CD8-positive, alpha-beta memory T cell (primary cell): ENCODE data around the gene TUBG1. TPM values are rescaled to one million over a fixed set of nuclear protein-coding genes. Genes with fewer than 3 reads are reported as not detected.
"Not testable (repeated sequence)": the region's sequence is repeated elsewhere in the genome, so short reads cannot be mapped to it uniquely, and the experiment has no call there.

Experiments used
- CTCF ChIA-PET: fragments of 350-600 bp; sonication (Branson Sonifier 250); formaldehyde crosslinking; loops from one replicate; lab custom pipeline; 2021; ENCODE audit warnings: antibody characterized with exemption; lab: Charles Lee
- POLR2A ChIA-PET: fragments of 350-600 bp; sonication (Branson Sonifier 250); formaldehyde crosslinking; loops from one replicate; lab custom pipeline; 2021; ENCODE audit warnings: antibody characterized with exemption; lab: Charles Lee
- DNase-seq, 5 donors: peaks; one replicate each; pipeline versions ENCODE4 v3.0.0 to v3.0.0-alpha.2; 2020 to 2022; ENCODE audit warnings: mixed read lengths in 1 of 5
- H3K27ac ChIP-seq: one replicate; pipeline ENCODE4 v1.7.0; 2013; ENCODE audit warnings: low read depth, mild to moderate bottlenecking, low read length, moderate library complexity
- H3K27me3 ChIP-seq: 2 replicates; pipeline ENCODE4 v1.7.0; 2013; ENCODE audit warnings: low read length, mild to moderate bottlenecking; ENCODE audit not compliant: insufficient read depth, poor library complexity, severe bottlenecking
- H3K36me3 ChIP-seq: 2 replicates; pipeline ENCODE4 v1.7.0; 2013; ENCODE audit warnings: mild to moderate bottlenecking, low read length, moderate library complexity; ENCODE audit not compliant: insufficient read depth
- H3K4me1 ChIP-seq: 2 replicates; pipeline ENCODE4 v1.7.0; 2013; ENCODE audit warnings: mild to moderate bottlenecking, low read length, moderate library complexity; ENCODE audit not compliant: insufficient read depth
- H3K4me3 ChIP-seq: 2 replicates; pipeline ENCODE4 v1.7.0; 2013; ENCODE audit warnings: mild to moderate bottlenecking, low read length
- H3K9me3 ChIP-seq: 2 replicates; pipeline ENCODE4 v1.7.0; 2013; ENCODE audit warnings: mild to moderate bottlenecking, low read length
- H3K27ac Mint-ChIP-seq, 8 donors: one replicate each; pipeline ENCODE4 v1.8.0; 2020 to 2021; ENCODE audit warnings: mixed read lengths in 8 of 8, mild to moderate bottlenecking in 6 of 8, inconsistent platforms in 3 of 8, moderate library complexity in 3 of 8
- H3K27me3 Mint-ChIP-seq, 2 donors: one replicate each; pipeline ENCODE4 v1.8.0; 2020 to 2021; ENCODE audit warnings: mixed read lengths in 2 of 2, mild to moderate bottlenecking in 1 of 2, moderate library complexity in 1 of 2
- H3K36me3 Mint-ChIP-seq, 3 donors: one replicate each; pipeline ENCODE4 v1.8.0; 2020 to 2021; ENCODE audit warnings: mixed read lengths in 3 of 3, inconsistent platforms in 1 of 3, mild to moderate bottlenecking in 1 of 3
- H3K4me1 Mint-ChIP-seq, 3 donors: one replicate each; pipeline ENCODE4 v1.8.0; 2020 to 2021; ENCODE audit warnings: mixed read lengths in 3 of 3, inconsistent platforms in 1 of 3, mild to moderate bottlenecking in 1 of 3
- H3K4me3 Mint-ChIP-seq, 7 donors: one replicate each; pipeline ENCODE4 v1.8.0; 2020 to 2021; ENCODE audit warnings: mixed read lengths in 7 of 7, mild to moderate bottlenecking in 6 of 7, moderate library complexity in 4 of 7, inconsistent platforms in 2 of 7
- H3K9me3 Mint-ChIP-seq, 5 donors: one replicate each; pipeline ENCODE4 v1.8.0; 2020 to 2022; ENCODE audit warnings: mixed read lengths in 5 of 5, mild to moderate bottlenecking in 3 of 5, moderate library complexity in 2 of 5, inconsistent platforms in 1 of 5
- polyA plus RNA-seq: library from polyadenylated mRNA; unstranded; fragments of 300-500 nt; fragmentation: Illumina TruSeq; gene quantifications from one replicate; pipeline ENCODE4 v1.2.3, GENCODE V29; 2021
- total RNA-seq, 2 experiments: library from RNA; stranded (reverse); gene quantifications; one replicate each; pipeline ENCODE4 v1.2.3, GENCODE V29; 2021

TUBG1 gene
- total and polyA plus RNA-seq, 3 experiments from 2014 or later: 11.1 to 119 (median 112) TPM

- Histone ChIP-seq H3K27ac (no peak overlapping the region), H3K36me3 (no peaks in the 10 kb centered on the region), H3K4me1 (peaks cover 15% of the 10 kb centered on the region), H3K4me3 (no peak overlapping the region), H3K9me3 (no peaks in the 10 kb centered on the region), H3K27me3 (no peaks in the 10 kb centered on the region)
- H3K9me3 Mint-ChIP-seq: no peaks in the 10 kb centered on the region
- H3K4me1 Mint-ChIP-seq: peaks cover 27 to 45% (median 39%) of the 10 kb centered on the region in 3 donors
- H3K36me3 Mint-ChIP-seq: peaks cover 3 to 50% (median 6%) of the 10 kb centered on the region in 3 donors
- peak overlapping the region in 1 of 7 donors; percentile 15 for H3K4me3 Mint-ChIP-seq
- CTCF ChIA-PET: no interaction called here
- H3K27me3 Mint-ChIP-seq: no peaks in the 10 kb centered on the region
- POLR2A ChIA-PET: interaction anchor here (0.7 kb wide), 1 partner anchor 129 kb away, joined by 3 read pairs; no protein-coding TSS in a partner anchor
- DNase-seq: no peak
- peak overlapping the region in 3 of 8 donors; percentile 26 to 60 (median 43) for H3K27ac Mint-ChIP-seq
These were observed 10.6 kb upstream of the TUBG1 start for GRCh38 chr17:42598905-42599304.

GRCh38 chr17:42603318-42603717 is 6.2 kb upstream of the TUBG1 start:
- DNase-seq: no peak
- peak overlapping the region in 2 of 7 donors; percentile 23 to 71 for H3K4me3 Mint-ChIP-seq
- CTCF ChIA-PET: no interaction called here
- H3K9me3 ChIP-seq: no peaks in the 10 kb centered on the region
- peaks cover 0 to 58% (median 10%) of the 10 kb centered on the region in 3 donors for H3K36me3 Mint-ChIP-seq
- H3K27me3 Mint-ChIP-seq: no peaks in the 10 kb centered on the region
- H3K4me3 ChIP-seq: no peak overlapping the region
- H3K4me1 Mint-ChIP-seq: peaks cover 58 to 80% (median 74%) of the 10 kb centered on the region in 3 donors
- H3K4me1 ChIP-seq: peaks cover 57% of the 10 kb centered on the region
- H3K27me3 ChIP-seq: no peaks in the 10 kb centered on the region
- POLR2A ChIA-PET: no interaction called here
- H3K27ac Mint-ChIP-seq: peak overlapping the region in 4 of 8 donors; percentile 1 to 55 (median 47)
- H3K36me3 ChIP-seq: peaks cover 7% of the 10 kb centered on the region
- H3K9me3 Mint-ChIP-seq: no peaks in the 10 kb centered on the region
- no peak overlapping the region for H3K27ac ChIP-seq

DNA sequence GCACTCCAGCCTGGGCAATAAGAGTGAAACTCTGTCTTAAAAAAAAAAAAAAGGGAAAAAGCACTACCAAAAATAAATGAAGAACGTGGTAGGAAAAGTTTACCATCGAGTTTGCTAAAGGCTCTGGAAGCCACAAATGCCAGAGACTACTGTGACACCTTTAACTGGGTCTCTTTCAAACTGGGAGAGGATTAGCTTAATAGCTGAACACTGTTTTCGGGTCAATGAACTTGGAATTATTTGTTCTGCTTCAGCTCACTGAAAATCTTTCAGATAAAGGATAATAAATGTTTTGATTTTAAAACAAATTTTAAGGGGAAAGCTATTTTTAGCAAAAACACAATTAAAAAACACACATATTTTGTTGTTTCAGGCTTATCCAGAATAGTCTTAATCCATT is 1.7 kb upstream of the TUBG1 start:
- POLR2A ChIA-PET: interaction anchor here (0.5 to 1.3 kb wide), 7 partner anchors 11 to 525 kb away, joined by 3 to 6 read pairs (median 3); no protein-coding TSS in a partner anchor

DNA sequence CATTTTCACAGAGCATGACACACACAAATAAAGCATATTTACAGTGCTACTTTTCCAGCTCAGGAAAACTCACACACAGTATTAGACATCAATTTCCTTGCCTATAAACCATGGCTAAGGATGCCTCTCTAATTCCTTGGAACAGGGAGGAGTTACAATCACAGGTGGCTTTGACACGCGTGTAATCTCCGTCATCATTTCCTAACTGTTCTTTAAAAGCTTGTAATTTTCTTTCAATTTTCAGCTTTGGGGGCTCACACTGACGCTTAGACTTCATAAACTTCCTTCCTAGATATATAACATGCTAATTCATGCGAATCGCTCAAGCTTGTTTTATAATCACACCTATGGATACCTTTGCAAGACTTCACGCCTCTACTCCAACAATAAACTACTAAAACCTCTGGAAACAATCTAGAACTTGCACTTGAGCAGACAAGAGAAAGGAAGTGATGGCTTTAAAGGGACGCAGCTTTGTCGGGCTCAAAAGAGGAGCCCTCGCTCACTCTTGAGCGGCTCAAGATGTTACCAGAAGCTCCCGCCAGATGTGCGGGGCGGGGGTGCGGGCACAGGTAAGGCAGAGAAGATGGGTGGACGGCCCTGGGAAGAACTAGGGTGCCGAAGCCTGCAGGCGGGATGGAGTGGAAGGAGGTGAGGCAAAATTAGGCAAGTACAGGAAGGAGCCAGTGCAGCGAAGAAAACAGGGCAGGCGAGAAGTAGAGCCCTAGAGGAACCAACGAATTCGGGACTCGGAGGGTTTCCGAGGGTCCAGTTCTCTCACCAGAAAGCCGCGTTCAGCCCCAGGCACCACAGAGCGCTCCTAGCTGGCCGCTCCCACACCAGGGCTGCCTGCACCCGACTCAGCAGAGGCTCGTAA is 940 bp upstream of the TUBG1 start:
- Mint-ChIP-seq H3K4me1 (peaks cover 47 to 60% (median 60%) of the 10 kb centered on the region in 3 donors), H3K9me3 (peaks cover 0 to 1% (median 0%) of the 10 kb centered on the region in 5 donors), H3K36me3 (peaks cover under 1 to 56% (median 10%) of the 10 kb centered on the region in 3 donors), H3K27me3 (no peaks in the 10 kb centered on the region), H3K4me3 (peak overlapping the region; percentile 99 to 100 (median 99)), H3K27ac (peak overlapping the region; percentile 96 to 100 (median 98))
- peaks cover 15% of the 10 kb centered on the region for H3K36me3 ChIP-seq
- ChIA-PET CTCF (interaction anchor here (0.7 to 3.1 kb wide), 11 partner anchors 15 to 75 kb away, joined by 3 to 23 read pairs (median 5); partner anchors contain the start of gene PSMC3IP), POLR2A (interaction anchor here (0.5 to 1.8 kb wide), 13 partner anchors 14 to 752 kb away, joined by 3 to 10 read pairs (median 3); partner anchors contain the start of genes BECN1, NAGLU and PSMC3IP)
- H3K27ac ChIP-seq: peak overlapping the region; percentile 80
- H3K9me3 ChIP-seq: no peaks in the 10 kb centered on the region
- no peaks in the 10 kb centered on the region for H3K27me3 ChIP-seq
- H3K4me1 ChIP-seq: peaks cover 43% of the 10 kb centered on the region
- peak in 3 of 5 donors; percentile 17 to 49 (median 46) for DNase-seq
- H3K4me3 ChIP-seq: peak overlapping the region; percentile 93

More for the DNA sequence above, 1.7 kb upstream of the TUBG1 start:
- peaks cover 43% of the 10 kb centered on the region for H3K4me1 ChIP-seq
- no peak for DNase-seq
- no peaks in the 10 kb centered on the region for H3K27me3 ChIP-seq
- no peaks in the 10 kb centered on the region for H3K27me3 Mint-ChIP-seq
- H3K9me3 ChIP-seq: no peaks in the 10 kb centered on the region
- H3K27ac Mint-ChIP-seq: peak overlapping the region; percentile 46 to 100 (median 96)
- peaks cover 12% of the 10 kb centered on the region for H3K36me3 ChIP-seq
- CTCF ChIA-PET: interaction anchor here (1.2 to 3.1 kb wide), 7 partner anchors 15 to 76 kb away, joined by 5 to 23 read pairs (median 5); partner anchors contain the start of gene PSMC3IP
- peak overlapping the region; percentile 93 for H3K4me3 ChIP-seq
- H3K4me3 Mint-ChIP-seq: peak overlapping the region; percentile 99 to 100 (median 99)
- peak overlapping the region; percentile 80 for H3K27ac ChIP-seq
- peaks cover 0 to 57% (median 11%) of the 10 kb centered on the region in 3 donors for H3K36me3 Mint-ChIP-seq
- peaks cover 54 to 68% (median 68%) of the 10 kb centered on the region in 3 donors for H3K4me1 Mint-ChIP-seq
- H3K9me3 Mint-ChIP-seq: peaks cover 0 to 1% (median 0%) of the 10 kb centered on the region in 5 donors

GRCh38 chr17:42609814-42610801 is 625 bp downstream of the TUBG1 start:
- peak overlapping the region; percentile 88 for H3K27ac ChIP-seq
- peaks cover 31% of the 10 kb centered on the region for H3K4me1 ChIP-seq
- peaks cover 34 to 46% (median 46%) of the 10 kb centered on the region in 3 donors for H3K4me1 Mint-ChIP-seq
- peak overlapping the region; percentile 99 to 100 (median 99) for H3K4me3 Mint-ChIP-seq
- H3K9me3 ChIP-seq, H3K27me3 Mint-ChIP-seq, H3K27me3 ChIP-seq, H3K9me3 Mint-ChIP-seq: not testable (repeated sequence)
- peak overlapping the region; percentile 86 to 100 (median 98) for H3K27ac Mint-ChIP-seq
- H3K36me3 Mint-ChIP-seq: peaks cover 4 to 58% (median 17%) of the 10 kb centered on the region in 3 donors
- peaks cover 14% of the 10 kb centered on the region for H3K36me3 ChIP-seq
- DNase-seq: peak in 1 of 5 donors; percentile 8
- CTCF ChIA-PET: interaction anchor here (0.7 to 3.1 kb wide), 8 partner anchors 24 to 74 kb away, joined by 3 to 23 read pairs (median 6); partner anchors contain the start of gene PSMC3IP
- peak overlapping the region; percentile 93 for H3K4me3 ChIP-seq
- POLR2A ChIA-PET: interaction anchor here (1.0 to 1.8 kb wide), 6 partner anchors 32 to 751 kb away, joined by 3 to 10 read pairs (median 4); partner anchors contain the start of genes BECN1, NAGLU and PSMC3IP

DNA sequence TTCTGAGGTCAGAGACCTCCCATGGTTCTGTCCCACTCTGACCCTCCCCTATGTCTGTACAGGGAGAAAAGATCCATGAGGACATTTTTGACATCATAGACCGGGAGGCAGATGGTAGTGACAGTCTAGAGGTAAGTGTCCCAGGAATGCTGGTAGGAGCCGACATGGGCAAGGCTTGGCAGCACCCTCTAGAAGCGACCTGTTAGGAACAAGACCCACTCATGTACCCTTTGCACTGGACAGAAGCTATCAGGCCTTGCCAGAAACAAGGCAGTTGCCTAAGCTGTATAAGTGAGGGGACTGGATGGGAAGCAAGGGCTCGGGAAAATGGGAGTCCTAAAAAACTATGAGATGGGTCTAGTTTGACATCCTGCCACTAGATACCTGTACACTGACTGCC is 2.5 kb downstream of the TUBG1 start:
- Histone ChIP-seq H3K4me1 (peaks cover 13% of the 10 kb centered on the region), H3K36me3 (peaks cover 20% of the 10 kb centered on the region), H3K4me3 (no peak overlapping the region), H3K27me3 (no peaks in the 10 kb centered on the region), H3K27ac (no peak overlapping the region), H3K9me3 (no peaks in the 10 kb centered on the region)
- ChIA-PET POLR2A (no interaction called here), CTCF (no interaction called here)
- peaks cover 17 to 26% (median 26%) of the 10 kb centered on the region in 3 donors for H3K4me1 Mint-ChIP-seq
- no peak for DNase-seq
- peak overlapping the region in 3 of 8 donors; percentile 48 to 61 (median 51) for H3K27ac Mint-ChIP-seq
- peak overlapping the region in 3 of 7 donors; percentile 52 to 60 (median 59) for H3K4me3 Mint-ChIP-seq
- peaks cover 0 to 1% (median 0%) of the 10 kb centered on the region in 5 donors for H3K9me3 Mint-ChIP-seq
- H3K27me3 Mint-ChIP-seq: peaks cover 0 to 3% of the 10 kb centered on the region in 2 donors
- peaks cover 4 to 57% (median 16%) of the 10 kb centered on the region in 3 donors for H3K36me3 Mint-ChIP-seq
